ENCODE data around the gene ASB1.

DNA sequence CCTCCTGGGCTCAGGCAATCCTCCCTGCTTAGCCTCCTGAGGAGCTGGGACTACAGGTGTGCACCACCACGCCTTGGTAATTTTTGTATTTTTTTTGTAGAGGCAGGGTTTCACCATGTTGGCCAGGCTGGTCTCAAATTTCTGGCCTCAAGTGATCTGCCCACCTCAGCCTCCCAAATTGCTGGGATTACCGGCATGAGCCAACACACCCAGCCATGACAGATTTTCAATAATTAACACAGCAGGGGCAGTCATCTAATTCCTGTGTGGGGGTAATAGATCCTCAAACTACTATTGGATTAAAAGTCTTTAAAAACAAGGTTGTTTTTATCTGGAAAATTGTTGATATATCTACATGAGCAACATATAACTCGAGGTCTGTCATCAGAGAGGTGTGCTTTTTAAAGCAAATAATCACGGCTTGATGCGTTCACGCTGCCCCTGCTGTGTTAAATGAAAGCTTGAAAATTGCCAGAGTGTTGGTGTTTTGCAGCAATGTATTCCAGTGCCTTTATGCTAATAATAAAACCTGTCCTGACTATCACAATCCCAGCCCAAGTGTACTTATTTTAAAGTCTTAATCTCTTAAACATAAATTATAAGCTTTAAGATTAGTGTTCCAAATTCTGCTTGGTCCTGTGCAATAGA is 35.6 kb upstream of the ASB1 start:
- TF ChIP-seq CTCF (IDR thresholded peaks at IDR 0.05) (no peak), POLR2A (IDR thresholded peaks at IDR 0.05) (no peak)

Data from esophagus squamous epithelium (tissue), 4 donors.